ENCODE results near the gene FAM219A. TPM values are rescaled to one million over a fixed set of nuclear protein-coding genes. Genes with fewer than 3 reads are reported as not detected.

Gene FAM219A
- total RNA-seq, 1 donor from 2014 or later: 16.8 TPM

DNA sequence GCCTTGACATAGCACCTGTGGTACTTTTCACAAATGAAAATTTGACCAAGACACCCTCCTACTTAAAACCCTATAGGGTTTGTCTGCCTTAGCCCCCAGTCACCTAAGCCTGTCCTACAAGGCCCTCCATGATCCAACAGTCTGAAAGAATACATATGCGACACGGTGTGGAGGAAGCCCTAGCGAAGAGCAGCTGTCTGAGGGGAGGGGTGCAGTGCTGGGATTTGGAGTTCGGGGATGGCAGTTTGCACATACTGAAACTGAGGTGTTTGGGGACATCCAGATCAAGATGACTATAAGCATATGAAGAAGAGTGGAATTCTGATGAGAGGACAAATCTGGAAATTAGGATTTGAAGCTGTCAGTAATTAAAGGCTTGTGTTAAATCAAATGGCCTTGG, 74.5 kb downstream of the FAM219A start:
- H3K36me3 ChIP-seq (ENCODE audit: control insufficient read depth, insufficient read depth, low read length): no peaks in the 10 kb centered on the region
- peaks cover 12% of the 10 kb centered on the region for H3K27me3 ChIP-seq (ENCODE audit: control insufficient read depth, insufficient read depth, low read length)
- no peak overlapping the region for H3K4me3 ChIP-seq (ENCODE audit: low read depth, low read length)
- DNase-seq (ENCODE audit: low read depth): no peak
- TF ChIP-seq, protein P1, sequence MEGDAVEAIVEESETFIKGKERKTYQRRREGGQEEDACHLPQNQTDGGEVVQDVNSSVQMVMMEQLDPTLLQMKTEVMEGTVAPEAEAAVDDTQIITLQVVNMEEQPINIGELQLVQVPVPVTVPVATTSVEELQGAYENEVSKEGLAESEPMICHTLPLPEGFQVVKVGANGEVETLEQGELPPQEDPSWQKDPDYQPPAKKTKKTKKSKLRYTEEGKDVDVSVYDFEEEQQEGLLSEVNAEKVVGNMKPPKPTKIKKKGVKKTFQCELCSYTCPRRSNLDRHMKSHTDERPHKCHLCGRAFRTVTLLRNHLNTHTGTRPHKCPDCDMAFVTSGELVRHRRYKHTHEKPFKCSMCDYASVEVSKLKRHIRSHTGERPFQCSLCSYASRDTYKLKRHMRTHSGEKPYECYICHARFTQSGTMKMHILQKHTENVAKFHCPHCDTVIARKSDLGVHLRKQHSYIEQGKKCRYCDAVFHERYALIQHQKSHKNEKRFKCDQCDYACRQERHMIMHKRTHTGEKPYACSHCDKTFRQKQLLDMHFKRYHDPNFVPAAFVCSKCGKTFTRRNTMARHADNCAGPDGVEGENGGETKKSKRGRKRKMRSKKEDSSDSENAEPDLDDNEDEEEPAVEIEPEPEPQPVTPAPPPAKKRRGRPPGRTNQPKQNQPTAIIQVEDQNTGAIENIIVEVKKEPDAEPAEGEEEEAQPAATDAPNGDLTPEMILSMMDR (IDR thresholded peaks at IDR 0.05; ENCODE audit: insufficient read depth, low read length, poor library complexity, severe bottlenecking): no peak

DNA sequence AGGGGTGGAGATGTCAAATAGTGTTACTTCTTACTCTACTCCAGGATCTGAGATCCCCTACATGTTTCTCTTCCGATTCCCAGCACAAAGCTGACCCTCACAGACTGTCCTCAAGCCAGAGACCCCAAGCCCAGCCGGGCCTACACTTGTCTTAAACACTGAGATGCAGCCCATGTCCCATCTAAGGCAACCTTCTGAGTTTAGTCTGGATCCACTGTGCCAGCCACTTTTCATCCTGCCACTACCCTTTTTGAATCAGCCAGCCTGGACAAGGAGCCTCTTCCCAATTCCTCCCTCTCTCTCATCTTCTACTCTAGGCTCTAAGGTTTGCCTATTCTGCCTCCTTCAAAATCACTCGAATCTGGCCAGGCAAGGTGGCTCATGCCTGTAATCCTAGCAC, 75.5 kb downstream of the FAM219A start:
- Histone ChIP-seq H3K27me3 (ENCODE audit: control insufficient read depth, insufficient read depth, low read length) (peaks cover 12% of the 10 kb centered on the region), H3K4me3 (ENCODE audit: low read depth, low read length) (no peak overlapping the region), H3K36me3 (ENCODE audit: control insufficient read depth, insufficient read depth, low read length) (no peaks in the 10 kb centered on the region)
- TF ChIP-seq, protein P1 (IDR thresholded peaks at IDR 0.05; ENCODE audit: insufficient read depth, low read length, poor library complexity, severe bottlenecking): no peak
- DNase-seq (ENCODE audit: low read depth): no peak

DNA sequence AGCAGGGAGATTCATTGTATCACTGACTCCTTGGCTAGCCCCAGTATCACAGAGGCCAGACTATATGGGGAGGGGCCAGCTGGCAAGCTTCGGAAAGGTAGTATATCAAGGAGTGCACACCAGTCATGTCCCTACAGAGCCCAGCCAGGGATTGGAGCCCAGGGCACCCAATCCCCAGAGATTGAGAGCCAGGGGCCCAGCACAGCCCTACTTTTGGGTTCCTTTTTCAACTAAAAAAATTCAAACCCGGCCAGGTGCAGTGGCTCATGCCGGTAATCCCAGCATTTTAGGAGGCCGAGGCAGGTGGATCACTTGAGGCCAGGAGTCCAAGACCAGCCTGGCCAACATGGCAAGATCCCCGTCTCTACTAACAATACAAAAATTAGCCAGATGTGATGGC, 76.3 kb downstream of the FAM219A start:
- H3K27me3 ChIP-seq (ENCODE audit: control insufficient read depth, insufficient read depth, low read length): peaks cover 12% of the 10 kb centered on the region
- no peak for DNase-seq (ENCODE audit: low read depth)

DNA sequence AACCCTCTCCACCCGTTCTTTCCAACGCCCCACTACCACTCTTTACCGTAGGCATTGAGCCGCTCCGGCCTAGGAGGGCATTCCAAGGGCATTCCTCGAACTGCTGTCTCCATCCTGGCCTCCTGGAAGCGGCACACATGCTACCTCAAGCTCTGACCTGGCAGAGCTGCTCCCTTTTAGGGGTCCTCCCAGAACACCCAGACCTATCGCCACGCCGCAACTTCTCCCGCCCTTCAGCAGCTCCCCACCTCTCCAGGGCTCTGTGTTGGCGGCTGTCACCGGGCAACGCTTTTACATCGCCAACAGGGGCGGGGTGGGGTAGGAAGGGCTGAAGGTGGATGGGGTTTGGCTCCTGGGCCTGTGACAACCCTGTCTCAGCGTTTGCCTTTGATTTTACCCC, 77.0 kb downstream of the FAM219A start:
- TF ChIP-seq, protein P1 (IDR thresholded peaks at IDR 0.05; ENCODE audit: insufficient read depth, low read length, poor library complexity, severe bottlenecking): no peak
- H3K27me3 ChIP-seq (ENCODE audit: control insufficient read depth, insufficient read depth, low read length): peaks cover 12% of the 10 kb centered on the region
- no peaks in the 10 kb centered on the region for H3K36me3 ChIP-seq (ENCODE audit: control insufficient read depth, insufficient read depth, low read length)
- no peak for DNase-seq (ENCODE audit: low read depth)
- no peak overlapping the region for H3K4me3 ChIP-seq (ENCODE audit: low read depth, low read length)

More for the DNA sequence above, 76.3 kb downstream of the FAM219A start:
- Histone ChIP-seq H3K4me3 (ENCODE audit: low read depth, low read length) (no peak overlapping the region), H3K36me3 (ENCODE audit: control insufficient read depth, insufficient read depth, low read length) (no peaks in the 10 kb centered on the region)
- TF ChIP-seq, protein P1 (IDR thresholded peaks at IDR 0.05; ENCODE audit: insufficient read depth, low read length, poor library complexity, severe bottlenecking): no peak

DNA sequence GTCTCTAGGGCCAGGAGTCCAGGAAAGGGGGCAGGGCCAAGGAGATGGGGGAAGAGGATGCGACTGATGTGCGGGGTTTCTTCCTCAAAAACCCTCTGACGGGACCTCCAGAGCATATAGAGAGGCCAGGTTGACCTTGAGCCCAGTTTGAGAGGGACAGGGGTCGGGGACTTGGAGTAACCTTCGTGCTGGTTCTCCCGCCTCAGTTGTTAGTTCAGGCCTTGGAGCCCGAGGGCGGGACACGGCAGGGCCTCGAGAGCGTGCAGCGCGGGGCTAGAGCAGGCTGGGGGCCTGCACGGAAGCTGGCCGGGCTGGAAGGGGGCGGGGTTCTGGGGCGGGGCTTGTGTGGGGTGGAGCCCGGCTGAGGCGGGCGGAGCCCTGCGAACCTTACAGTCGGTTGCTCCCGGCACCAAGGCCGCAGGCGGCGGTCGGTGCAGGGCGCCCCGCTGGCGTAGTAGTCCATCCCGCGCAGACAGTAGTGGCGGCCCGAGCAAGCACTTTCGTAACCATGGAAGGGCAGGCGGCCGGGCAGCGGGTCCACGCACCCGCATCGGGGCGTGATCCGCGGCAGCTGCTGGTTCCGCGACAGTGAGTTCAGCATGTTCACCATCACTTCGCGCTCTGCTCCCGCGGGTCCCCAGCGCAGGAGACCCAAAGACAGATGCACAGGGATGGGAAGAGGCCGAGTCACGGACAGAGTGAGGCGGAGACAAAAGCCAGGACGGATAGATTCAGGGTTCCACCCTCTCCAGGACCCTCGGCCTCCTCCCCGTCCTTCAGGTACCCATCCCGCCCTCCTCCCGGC, 77.7 kb downstream of the FAM219A start:
- H3K4me3 ChIP-seq (ENCODE audit: low read depth, low read length): peak overlapping the region; percentile 38
- DNase-seq (ENCODE audit: low read depth): no peak
- TF ChIP-seq, protein P1 (IDR thresholded peaks at IDR 0.05; ENCODE audit: insufficient read depth, low read length, poor library complexity, severe bottlenecking): no peak

More for the DNA sequence above, 77.7 kb downstream of the FAM219A start:
- Histone ChIP-seq H3K36me3 (ENCODE audit: control insufficient read depth, insufficient read depth, low read length) (no peaks in the 10 kb centered on the region), H3K27me3 (ENCODE audit: control insufficient read depth, insufficient read depth, low read length) (peaks cover 12% of the 10 kb centered on the region)
